Transverse colon (tissue), 4 donors: Measurements from ENCODE around the gene STAC. TPM values are rescaled to one million over a fixed set of nuclear protein-coding genes. Genes with fewer than 3 reads are reported as not detected.
"Not testable (repeated sequence)": the region's sequence is repeated elsewhere in the genome, so short reads cannot be mapped to it uniquely, and the experiment has no call there.

Experiments
- DNase-seq: peaks from one replicate; pipeline ENCODE4 v3.0.0-alpha.2; 2019
- H3K27ac ChIP-seq, 4 donors: fragments of 200-600 bp; sonication (generic); 2 replicates each; pipeline ENCODE4 v1.5.1; 2016 to 2018; ENCODE audit warnings: inconsistent platforms in 4 of 4
- H3K27me3 ChIP-seq: fragments of 200-600 bp; sonication (generic); 2 replicates; pipeline ENCODE4 v1.5.1; 2017; ENCODE audit warnings: inconsistent platforms
- H3K36me3 ChIP-seq, 4 donors: fragments of 200-600 bp; sonication (generic); 2 replicates each; pipeline ENCODE4 v1.5.1; 2017 to 2019; ENCODE audit warnings: inconsistent platforms in 4 of 4
- H3K4me1 ChIP-seq, 4 donors: fragments of 200-600 bp; sonication (generic); 2 replicates each; pipeline ENCODE4 v1.5.1; 2017 to 2020; ENCODE audit warnings: inconsistent platforms in 4 of 4
- H3K4me3 ChIP-seq, 4 donors: fragments of 200-600 bp; sonication (generic); 1 replicate in 1 of 4; 2 replicates in 3 of 4; pipeline versions ENCODE4 v1.5.1 to v1.6.1; 2017 to 2019; ENCODE audit warnings: inconsistent platforms in 4 of 4
- H3K9me3 ChIP-seq, 2 donors: fragments of 200-600 bp; sonication (generic); 2 replicates each; pipeline ENCODE4 v1.5.1; 2017 to 2019; ENCODE audit warnings: inconsistent platforms in 2 of 2
- EP300 ChIP-seq: sonication (generic); formaldehyde crosslinking; IDR thresholded peaks from one replicate; pipeline ENCODE4 v1.6.1; 2017; ENCODE audit warnings: antibody characterized with exemption, low read depth
- POLR2A ChIP-seq: fragments of 450-650 bp; IDR thresholded peaks from one replicate; pipeline ENCODE4 v1.6.1; 2016; ENCODE audit warnings: antibody characterized with exemption, mild to moderate bottlenecking, moderate library complexity
- POLR2AphosphoS5 ChIP-seq, 3 donors: sonication (generic); formaldehyde crosslinking; IDR thresholded peaks; one replicate each; pipeline ENCODE4 v1.6.1; 2016; ENCODE audit warnings: antibody characterized with exemption in 3 of 3
- WGBS, 2 donors: methylation state at CpG; one replicate each; pipeline ENCODE4 v1.1.5; 2018; ENCODE audit warnings: low coverage in 1 of 2; 5-methylcytosine and 5-hydroxymethylcytosine counted together
- in situ Hi-C, 4 donors: fragments of 200-750 bp; cut with MboI; loops; one replicate each; pipeline versions ENCODE4 v1.15.0 to v1.15.1; 2017; ENCODE audit warnings: low sequenced_read_pairs in 3 of 4, low pct_ligation_motif_present in 1 of 4, low pct_unique_long_range_greater_than_20kb in 1 of 4
- intact Hi-C: fragments of 100-400 bp; cut with DNase I; formaldehyde crosslinking; loops from one replicate; pipeline ENCODE4 v1.15.1; 2023; ENCODE audit warnings: low total_unique reads
- total RNA-seq, 4 donors: library from RNA; depleted of rRNA; stranded (reverse); fragments of >200 nt; gene quantifications; one replicate each; pipeline ENCODE4 v1.1.0, GENCODE V29; 2016
- TF ChIP-seq, protein P1 (sequence below), 5 experiments: fragments of 200-600 bp in 3 of 5; fragments of 450-650 bp in 2 of 5; sonication (generic) in 3 of 5; IDR thresholded peaks; 1 replicate in 2 of 5; 2 replicates in 3 of 5; pipeline ENCODE4 v1.5.1; 2016 to 2017; ENCODE audit warnings: antibody characterized with exemption in 5 of 5, inconsistent platforms in 3 of 5, mild to moderate bottlenecking in 2 of 5, moderate library complexity in 1 of 5

The STAC gene
- total RNA-seq, 4 donors from 2014 or later = 1.3 to 3.5 TPM; not detected in 2

DNA sequence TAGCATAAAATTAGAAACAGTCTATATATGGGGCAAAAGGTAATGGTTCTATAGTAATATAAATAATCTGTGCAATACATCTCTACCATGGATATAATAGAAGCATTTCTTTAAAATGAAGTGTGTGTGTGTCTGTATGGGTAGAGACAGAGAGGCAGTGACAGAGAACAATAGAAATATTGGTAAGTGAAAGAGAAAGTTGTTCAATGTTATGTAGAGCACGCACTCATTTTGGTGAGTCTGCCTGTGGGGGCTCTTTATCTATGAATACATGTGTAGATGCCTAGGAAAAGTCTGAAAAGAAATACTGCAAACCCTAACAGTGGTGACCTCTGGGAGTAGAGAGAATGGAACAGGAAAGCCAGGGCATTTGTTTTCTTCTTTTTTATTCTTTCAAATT is 182.6 kb downstream of the STAC start:
- WGBS, 2 donors = 50 to 63% methylated on average over 1 of the region's 1 CpG
- in situ Hi-C loops (no loop called here), intact Hi-C loops (no loop called here)

DNA sequence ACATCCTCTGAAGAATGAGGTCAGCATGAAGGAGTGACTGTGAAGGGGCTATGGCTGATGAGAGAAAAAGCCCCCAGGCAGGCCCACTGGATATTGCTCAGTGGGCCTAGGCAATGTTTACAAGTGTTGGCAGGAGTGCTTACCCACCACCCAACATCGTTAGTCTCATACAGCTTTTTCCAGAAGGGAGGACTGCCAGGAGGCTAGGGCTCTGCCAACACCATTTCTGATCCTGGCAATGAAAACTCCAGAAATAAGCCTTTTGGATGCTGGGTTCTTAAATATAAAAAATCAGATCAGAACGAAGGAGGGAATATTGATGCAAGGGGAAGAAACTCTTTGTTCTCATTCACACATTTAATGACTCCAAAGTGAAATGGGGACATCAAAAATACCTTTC is 194.9 kb downstream of the STAC start:
- TF ChIP-seq EP300 = no peak
- TF ChIP-seq POLR2A = no peak
- TF ChIP-seq, protein P1, sequence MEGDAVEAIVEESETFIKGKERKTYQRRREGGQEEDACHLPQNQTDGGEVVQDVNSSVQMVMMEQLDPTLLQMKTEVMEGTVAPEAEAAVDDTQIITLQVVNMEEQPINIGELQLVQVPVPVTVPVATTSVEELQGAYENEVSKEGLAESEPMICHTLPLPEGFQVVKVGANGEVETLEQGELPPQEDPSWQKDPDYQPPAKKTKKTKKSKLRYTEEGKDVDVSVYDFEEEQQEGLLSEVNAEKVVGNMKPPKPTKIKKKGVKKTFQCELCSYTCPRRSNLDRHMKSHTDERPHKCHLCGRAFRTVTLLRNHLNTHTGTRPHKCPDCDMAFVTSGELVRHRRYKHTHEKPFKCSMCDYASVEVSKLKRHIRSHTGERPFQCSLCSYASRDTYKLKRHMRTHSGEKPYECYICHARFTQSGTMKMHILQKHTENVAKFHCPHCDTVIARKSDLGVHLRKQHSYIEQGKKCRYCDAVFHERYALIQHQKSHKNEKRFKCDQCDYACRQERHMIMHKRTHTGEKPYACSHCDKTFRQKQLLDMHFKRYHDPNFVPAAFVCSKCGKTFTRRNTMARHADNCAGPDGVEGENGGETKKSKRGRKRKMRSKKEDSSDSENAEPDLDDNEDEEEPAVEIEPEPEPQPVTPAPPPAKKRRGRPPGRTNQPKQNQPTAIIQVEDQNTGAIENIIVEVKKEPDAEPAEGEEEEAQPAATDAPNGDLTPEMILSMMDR (IDR thresholded peaks at IDR 0.05) = no peak
- TF ChIP-seq POLR2AphosphoS5 (IDR thresholded peaks at IDR 0.05) = no peak
- Histone ChIP-seq H3K27me3 (no peaks in the 10 kb centered on the region), H3K4me1 (no peaks in the 10 kb centered on the region), H3K27ac (no peak overlapping the region), H3K9me3 (peaks cover 0 to 6% of the 10 kb centered on the region in 2 donors), H3K4me3 (no peak overlapping the region), H3K36me3 (no peaks in the 10 kb centered on the region)
- intact Hi-C loops = no loop called here
- in situ Hi-C loops = no loop called here
- DNase-seq = no peak
- WGBS, 2 donors = 40 to 70% methylated on average over 1 to 2 of the region's 2 CpGs

More for the DNA sequence above, 182.6 kb downstream of the STAC start:
- Histone ChIP-seq H3K36me3 (no peaks in the 10 kb centered on the region), H3K27ac (no peak overlapping the region), H3K4me3 (no peak overlapping the region), H3K27me3 (no peaks in the 10 kb centered on the region), H3K4me1 (no peaks in the 10 kb centered on the region), H3K9me3 (no peaks in the 10 kb centered on the region)
- no peak for TF ChIP-seq EP300
- TF ChIP-seq, protein P1 (IDR thresholded peaks at IDR 0.05) = no peak
- TF ChIP-seq POLR2AphosphoS5 (IDR thresholded peaks at IDR 0.05) = no peak
- no peak for TF ChIP-seq POLR2A
- DNase-seq = no peak

DNA sequence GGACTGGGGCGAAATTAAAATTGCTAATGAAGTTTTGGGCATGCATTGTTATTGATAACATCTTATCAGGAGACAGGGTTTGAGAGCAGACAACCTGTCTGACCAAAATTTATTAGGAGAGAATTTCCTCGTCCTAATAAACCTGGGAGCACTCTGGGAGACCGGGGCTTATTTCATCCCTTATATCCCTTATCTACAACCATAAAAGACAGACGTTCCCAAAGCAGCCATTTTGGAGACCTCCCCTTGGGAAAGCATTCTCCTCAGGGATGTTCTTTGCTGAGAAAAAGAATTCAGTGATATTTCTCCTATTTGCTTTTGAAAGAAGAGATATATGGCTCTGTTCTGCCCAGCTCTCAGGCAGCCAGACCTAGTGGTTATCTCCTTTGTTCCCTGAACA is 198.1 kb downstream of the STAC start:
- H3K9me3 ChIP-seq, intact Hi-C loops, H3K36me3 ChIP-seq, H3K27ac ChIP-seq, in situ Hi-C loops, DNase-seq, H3K4me1 ChIP-seq, H3K27me3 ChIP-seq, H3K4me3 ChIP-seq: not testable (repeated sequence)
- 68 to 74% methylated on average over 4 of the region's 4 CpGs for WGBS, 2 donors

DNA sequence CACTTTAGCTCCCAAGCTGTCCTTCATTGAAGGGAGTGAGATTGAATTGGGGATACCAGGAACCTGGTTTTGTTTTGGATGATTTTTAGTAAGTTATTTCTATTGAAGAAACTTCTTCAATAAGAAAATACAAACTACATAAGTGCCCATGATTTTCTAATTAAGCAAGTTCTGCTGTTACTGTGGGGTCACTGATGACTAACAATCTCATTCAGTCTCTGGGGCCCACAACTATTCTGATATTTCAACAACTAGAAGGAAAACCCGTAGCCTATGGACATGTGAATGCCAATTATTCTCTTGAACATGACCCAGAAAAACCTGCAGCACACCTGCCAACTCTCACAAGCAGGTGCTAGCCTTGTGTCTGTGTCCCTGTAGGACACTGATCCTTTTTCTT is 199.4 kb downstream of the STAC start:
- WGBS, 2 donors = 46% methylated on average over 1 of the region's 1 CpG; no CpG with 5 or more reads in 1 of the 2 donors
- intact Hi-C loops = no loop called here

DNA sequence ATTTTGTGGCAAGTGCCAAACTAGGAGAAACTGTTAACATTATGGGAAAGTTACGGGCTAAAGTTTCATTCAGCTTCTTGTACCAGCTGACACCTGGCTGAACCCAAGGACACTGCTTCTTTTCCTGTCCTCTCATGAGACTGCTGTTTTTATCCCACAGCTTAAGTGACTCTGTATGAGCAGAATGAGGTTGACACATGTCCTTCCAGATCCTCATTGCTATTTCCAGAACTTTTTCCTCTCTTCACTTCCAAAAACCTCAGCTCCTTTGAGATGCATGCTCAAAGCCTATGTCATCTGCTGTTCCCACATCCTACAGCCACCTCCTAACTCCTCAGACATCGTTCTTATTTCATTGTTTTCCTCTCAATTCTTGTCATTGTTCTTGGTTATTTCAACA is 200.4 kb downstream of the STAC start:
- WGBS, 2 donors = 55 to 58% methylated on average over 2 of the region's 2 CpGs
- H3K4me3 ChIP-seq = no peak overlapping the region
- H3K27me3 ChIP-seq = no peaks in the 10 kb centered on the region
- no peak overlapping the region for H3K27ac ChIP-seq
- DNase-seq = no peak
- TF ChIP-seq EP300 (no peak), POLR2A (no peak), POLR2AphosphoS5 (IDR thresholded peaks at IDR 0.05) (no peak)
- TF ChIP-seq, protein P1 (IDR thresholded peaks at IDR 0.05) = no peak
- intact Hi-C loops = no loop called here
- H3K36me3 ChIP-seq = no peaks in the 10 kb centered on the region
- in situ Hi-C loops = no loop called here
- peaks cover 6% of the 10 kb centered on the region in 2 donors for H3K9me3 ChIP-seq
- H3K4me1 ChIP-seq = no peaks in the 10 kb centered on the region

More for the DNA sequence above, 199.4 kb downstream of the STAC start:
- DNase-seq = no peak
- Histone ChIP-seq H3K27ac (no peak overlapping the region), H3K4me1 (no peaks in the 10 kb centered on the region), H3K9me3 (peaks cover 6% of the 10 kb centered on the region in 2 donors), H3K4me3 (no peak overlapping the region), H3K27me3 (no peaks in the 10 kb centered on the region), H3K36me3 (no peaks in the 10 kb centered on the region)
- TF ChIP-seq POLR2AphosphoS5 (IDR thresholded peaks at IDR 0.05) (no peak), POLR2A (no peak), EP300 (no peak)
- TF ChIP-seq, protein P1 (IDR thresholded peaks at IDR 0.05) = no peak
- in situ Hi-C loops = no loop called here
